Natural killer cell (primary cell): ENCODE results near the gene TTC7B. TPM values are rescaled to one million over a fixed set of nuclear protein-coding genes. Genes with fewer than 3 reads are reported as not detected.

ENCODE experiments used
- ATAC-seq, 3 donors: fragments of 150-1000 bp in 2 of 3; fragments of 200-7000 bp in 1 of 3; cut with Tn5 transposase; 1 replicate in 1 of 3; 2 replicates in 2 of 3; pipeline ENCODE4 v1.10.0; 2021; ENCODE audit warnings: mild to moderate bottlenecking in 2 of 3, moderate library complexity in 2 of 3
- DNase-seq, 2 donors: peaks; one replicate each; pipeline versions ENCODE4 v3.0.0 to v3.0.0-alpha.2; 2013 to 2021; ENCODE audit warnings: mixed read lengths in 1 of 2
- H3K27ac ChIP-seq: one replicate; pipeline ENCODE4 v1.5.1; 2013; ENCODE audit warnings: mild to moderate bottlenecking, low read length
- H3K27me3 ChIP-seq: one replicate; pipeline ENCODE4 v1.6.1; 2013; ENCODE audit warnings: low read length; ENCODE audit not compliant: control insufficient read depth, insufficient read depth
- H3K36me3 ChIP-seq: one replicate; pipeline ENCODE4 v1.6.1; 2013; ENCODE audit warnings: low read length; ENCODE audit not compliant: control insufficient read depth, insufficient read depth
- H3K4me1 ChIP-seq: one replicate; pipeline ENCODE4 v1.6.1; 2013; ENCODE audit warnings: low read length; ENCODE audit not compliant: control insufficient read depth, insufficient read depth
- H3K4me3 ChIP-seq: one replicate; pipeline ENCODE4 v1.5.1; 2013; ENCODE audit warnings: low read length
- H3K9me3 ChIP-seq: one replicate; pipeline ENCODE4 v1.6.1; 2013; ENCODE audit warnings: low read length; ENCODE audit not compliant: control insufficient read depth, insufficient read depth
- H3K27ac Mint-ChIP-seq, 2 donors: one replicate each; pipeline ENCODE4 v1.8.0; 2022; ENCODE audit warnings: mild to moderate bottlenecking in 2 of 2, mixed read lengths in 2 of 2, moderate library complexity in 1 of 2
- H3K27me3 Mint-ChIP-seq, 2 donors: one replicate each; pipeline ENCODE4 v1.8.0; 2022; ENCODE audit warnings: low read depth in 2 of 2, mixed read lengths in 2 of 2
- H3K36me3 Mint-ChIP-seq: one replicate; pipeline ENCODE4 v1.8.0; 2022; ENCODE audit warnings: mixed read lengths
- H3K4me1 Mint-ChIP-seq, 2 donors: one replicate each; pipeline ENCODE4 v1.8.0; 2022; ENCODE audit warnings: mixed read lengths in 2 of 2
- H3K4me3 Mint-ChIP-seq: one replicate; pipeline ENCODE4 v1.8.0; 2022; ENCODE audit warnings: mild to moderate bottlenecking, moderate library complexity, mixed read lengths
- H3K9me3 Mint-ChIP-seq, 2 donors: one replicate each; pipeline ENCODE4 v1.8.0; 2022; ENCODE audit warnings: mixed read lengths in 2 of 2
- WGBS: methylation state at CpG from one replicate; pipeline ENCODE4 v1.1.7; 2013; ENCODE audit warnings: missing lambda C conversion rate; ENCODE audit not compliant: insufficient coverage; 5-methylcytosine and 5-hydroxymethylcytosine counted together
- intact Hi-C: fragments of 100-400 bp; cut with micrococcal nuclease; formaldehyde crosslinking; loops from one replicate; pipeline ENCODE4 v1.14.2; 2022
- total RNA-seq, 4 donors: library from RNA; stranded (reverse); fragments of 120-200 nt in 1 of 4; gene quantifications; one replicate each; pipeline versions ENCODE4 v1.2.3 to v1.2.4, GENCODE V29; 2013 to 2022
- TF ChIP-seq, protein P1 (sequence below): fragments of 200-600 bp; IDR thresholded peaks from one replicate; pipeline ENCODE4 v1.8.0; 2022; ENCODE audit warnings: antibody characterized with exemption

The TTC7B gene
- total RNA-seq, 3 donors from 2014 or later (not counting 1 experiment from before 2014, with no cell fraction given): 1.7 to 17.2 (median 5.9) TPM

DNA sequence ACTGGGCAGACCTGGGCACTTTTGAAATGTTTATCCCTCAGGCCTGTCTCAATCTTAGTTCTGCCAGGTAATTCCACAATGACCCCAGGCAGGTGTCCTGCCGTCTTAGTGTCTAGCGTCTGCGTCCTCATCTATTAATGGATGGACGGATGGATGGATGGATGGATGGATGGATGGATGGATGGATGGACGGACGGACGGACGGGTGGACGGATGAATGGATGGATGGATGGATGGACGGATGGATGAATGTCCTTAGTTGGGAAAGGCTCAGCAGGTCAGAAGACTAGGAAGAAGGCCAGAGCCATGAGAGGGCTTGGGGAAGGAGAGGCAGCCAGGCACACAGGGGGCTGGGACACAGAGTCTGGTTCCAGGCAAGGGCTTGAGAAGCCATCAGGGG, 278.1 kb downstream of the TTC7B start:
- H3K27me3 Mint-ChIP-seq: peaks cover 0 to 5% of the 10 kb centered on the region in 2 donors
- DNase-seq (no peak), ATAC-seq (no peak)
- Histone ChIP-seq H3K4me1 (peaks cover 10% of the 10 kb centered on the region), H3K4me3 (no peak overlapping the region), H3K9me3 (no peaks in the 10 kb centered on the region), H3K27ac (no peak overlapping the region), H3K36me3 (no peaks in the 10 kb centered on the region), H3K27me3 (no peaks in the 10 kb centered on the region)
- TF ChIP-seq, protein P1, sequence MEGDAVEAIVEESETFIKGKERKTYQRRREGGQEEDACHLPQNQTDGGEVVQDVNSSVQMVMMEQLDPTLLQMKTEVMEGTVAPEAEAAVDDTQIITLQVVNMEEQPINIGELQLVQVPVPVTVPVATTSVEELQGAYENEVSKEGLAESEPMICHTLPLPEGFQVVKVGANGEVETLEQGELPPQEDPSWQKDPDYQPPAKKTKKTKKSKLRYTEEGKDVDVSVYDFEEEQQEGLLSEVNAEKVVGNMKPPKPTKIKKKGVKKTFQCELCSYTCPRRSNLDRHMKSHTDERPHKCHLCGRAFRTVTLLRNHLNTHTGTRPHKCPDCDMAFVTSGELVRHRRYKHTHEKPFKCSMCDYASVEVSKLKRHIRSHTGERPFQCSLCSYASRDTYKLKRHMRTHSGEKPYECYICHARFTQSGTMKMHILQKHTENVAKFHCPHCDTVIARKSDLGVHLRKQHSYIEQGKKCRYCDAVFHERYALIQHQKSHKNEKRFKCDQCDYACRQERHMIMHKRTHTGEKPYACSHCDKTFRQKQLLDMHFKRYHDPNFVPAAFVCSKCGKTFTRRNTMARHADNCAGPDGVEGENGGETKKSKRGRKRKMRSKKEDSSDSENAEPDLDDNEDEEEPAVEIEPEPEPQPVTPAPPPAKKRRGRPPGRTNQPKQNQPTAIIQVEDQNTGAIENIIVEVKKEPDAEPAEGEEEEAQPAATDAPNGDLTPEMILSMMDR: no peak
- no peaks in the 10 kb centered on the region for H3K36me3 Mint-ChIP-seq
- intact Hi-C loops: no loop called here
- peaks cover 0 to 16% of the 10 kb centered on the region in 2 donors for H3K4me1 Mint-ChIP-seq
- 91% methylated on average over 10 of the region's 10 CpGs for WGBS
- no peak overlapping the region for H3K27ac Mint-ChIP-seq
- H3K9me3 Mint-ChIP-seq: no peaks in the 10 kb centered on the region
- no peak overlapping the region for H3K4me3 Mint-ChIP-seq

DNA sequence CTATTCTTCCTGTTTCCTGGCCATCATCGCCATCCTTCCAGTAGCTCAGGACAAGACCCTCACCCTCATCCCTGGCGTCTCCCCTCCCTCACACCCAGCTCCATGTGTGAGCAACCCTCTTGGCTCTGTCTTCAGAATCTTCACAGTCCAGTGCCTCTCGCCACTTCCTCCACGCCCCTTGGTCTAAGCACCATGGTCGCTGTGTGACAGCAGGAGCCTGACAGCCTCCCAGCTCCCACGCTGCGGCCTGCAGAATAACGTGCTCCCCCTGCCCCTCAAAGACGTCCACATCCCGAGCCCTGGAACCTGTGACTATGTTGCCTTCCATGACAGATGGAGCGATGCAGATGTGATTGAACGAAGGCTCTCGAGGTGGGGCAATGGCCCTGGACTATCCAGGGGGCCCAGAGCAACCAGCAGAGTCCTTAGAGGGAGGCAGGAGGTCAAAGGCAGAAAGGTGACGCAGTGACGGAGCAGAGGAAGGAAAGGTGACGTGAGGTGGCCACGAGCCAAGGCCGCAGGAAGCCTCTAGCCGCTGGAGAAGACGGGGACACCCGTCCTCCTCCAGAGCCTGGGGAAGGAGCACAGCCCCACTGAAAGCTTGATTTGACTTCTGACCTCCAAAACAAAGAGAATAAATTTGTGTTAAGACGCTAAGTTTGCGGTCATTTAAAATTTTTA, 279.6 kb downstream of the TTC7B start:
- WGBS: 85% methylated on average over 23 of the region's 23 CpGs
- H3K27me3 ChIP-seq: no peaks in the 10 kb centered on the region
- no peaks in the 10 kb centered on the region for H3K9me3 ChIP-seq
- peaks cover 0 to 5% of the 10 kb centered on the region in 2 donors for H3K27me3 Mint-ChIP-seq
- DNase-seq (no peak), ATAC-seq (no peak)
- TF ChIP-seq, protein P1: no peak
- peaks cover 0 to 16% of the 10 kb centered on the region in 2 donors for H3K4me1 Mint-ChIP-seq
- no peak overlapping the region for H3K27ac ChIP-seq
- H3K36me3 ChIP-seq: no peaks in the 10 kb centered on the region
- peaks cover 10% of the 10 kb centered on the region for H3K4me1 ChIP-seq
- H3K36me3 Mint-ChIP-seq: no peaks in the 10 kb centered on the region
- no peak overlapping the region for H3K4me3 ChIP-seq
- H3K4me3 Mint-ChIP-seq: no peak overlapping the region
- intact Hi-C loops: no loop called here
- no peak overlapping the region for H3K27ac Mint-ChIP-seq
- H3K9me3 Mint-ChIP-seq: no peaks in the 10 kb centered on the region

DNA sequence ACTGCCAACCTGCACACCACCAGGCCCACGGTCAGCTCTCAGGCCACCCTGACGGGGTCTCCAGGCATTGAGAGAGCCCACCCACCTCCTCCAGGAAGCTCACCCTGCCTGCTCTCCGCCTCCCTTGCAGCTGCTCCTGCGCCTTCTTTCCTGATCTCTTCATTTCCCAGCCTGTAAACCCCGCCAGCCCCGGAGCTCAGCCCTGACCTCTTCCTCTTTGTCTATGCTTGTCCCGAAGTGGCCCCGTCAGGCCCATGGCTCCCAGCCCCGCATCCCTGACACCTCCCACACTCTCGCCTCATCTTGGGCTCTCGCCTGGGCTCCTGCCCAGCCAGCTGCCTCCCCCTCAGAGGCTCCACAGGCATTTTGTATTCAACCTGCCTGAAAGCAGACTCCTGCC, 280.1 kb downstream of the TTC7B start:
- H3K27me3 ChIP-seq: no peaks in the 10 kb centered on the region
- H3K4me3 ChIP-seq: no peak overlapping the region
- Mint-ChIP-seq H3K36me3 (no peaks in the 10 kb centered on the region), H3K27ac (no peak overlapping the region), H3K4me3 (no peak overlapping the region), H3K27me3 (peaks cover 0 to 5% of the 10 kb centered on the region in 2 donors), H3K9me3 (no peaks in the 10 kb centered on the region), H3K4me1 (peaks cover 0 to 16% of the 10 kb centered on the region in 2 donors)
- ATAC-seq (no peak), DNase-seq (no peak)
- H3K27ac ChIP-seq: no peak overlapping the region
- H3K9me3 ChIP-seq: no peaks in the 10 kb centered on the region
- TF ChIP-seq, protein P1: no peak
- 85% methylated on average over 11 of the region's 11 CpGs for WGBS
- intact Hi-C loops: no loop called here
- H3K4me1 ChIP-seq: peaks cover 10% of the 10 kb centered on the region
- H3K36me3 ChIP-seq: no peaks in the 10 kb centered on the region
